Measurements from ENCODE around the gene IGSF21. TPM values are rescaled to one million over a fixed set of nuclear protein-coding genes. Genes with fewer than 3 reads are reported as not detected.

The IGSF21 gene
- polyA plus RNA-seq, 2 of the 4 experiments (the other 2 are of a cell fraction): not detected

DNA sequence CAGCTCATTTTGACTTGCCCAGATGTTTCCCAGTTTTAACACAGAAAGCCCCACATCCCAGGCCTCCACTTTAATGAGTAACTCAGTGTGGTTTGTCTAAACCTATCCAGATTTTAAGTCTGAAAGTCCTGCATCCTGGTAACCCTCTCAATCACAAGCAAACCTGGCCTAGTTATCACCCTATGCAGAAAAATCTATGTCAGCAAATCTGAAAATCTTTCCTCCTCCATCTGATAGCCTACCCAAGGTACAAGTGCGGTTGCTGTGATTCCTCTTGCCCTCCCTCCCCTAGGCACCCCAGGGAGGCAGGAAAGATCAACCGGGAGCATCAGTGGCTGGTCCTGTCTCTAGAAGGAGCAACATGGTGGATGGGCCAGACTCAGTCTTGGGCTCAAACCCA lies 163.7 kb downstream of the IGSF21 start:
- no peak overlapping the region for H3K4me3 ChIP-seq
- no peak for ATAC-seq
- no peak for FAIRE-seq

DNA sequence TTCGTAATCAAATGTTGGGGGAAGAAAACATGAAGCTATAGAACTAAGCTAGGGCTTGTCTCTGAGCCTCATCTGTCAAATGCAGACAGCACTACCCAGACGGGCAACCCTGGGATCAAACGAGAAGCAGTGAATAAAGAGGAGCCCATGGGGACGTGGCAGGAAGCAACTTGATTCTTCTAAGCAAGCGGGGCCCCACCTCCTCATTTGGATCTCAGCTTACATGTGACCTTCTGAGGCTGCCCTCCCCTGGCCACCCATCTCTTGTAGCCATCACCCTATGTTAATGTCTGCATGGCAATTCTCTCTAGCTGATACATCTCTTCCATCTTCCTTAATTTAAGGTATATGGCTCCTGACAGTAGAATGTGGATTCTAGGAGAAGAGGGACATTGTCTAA lies 171.3 kb downstream of the IGSF21 start:
- H3K27ac ChIP-seq: no peak overlapping the region
- ChIA-PET CTCF (interaction anchor here (0.6 kb wide), 1 partner anchor 778 kb away, joined by 3 read pairs; no protein-coding TSS in a partner anchor), POLR2A (no interaction called here)
- H3K4me2 ChIP-seq: no peak overlapping the region
- no peak overlapping the region for H3K4me3 ChIP-seq
- TF ChIP-seq JUN (IDR thresholded peaks at IDR 0.05): no peak
- TF ChIP-seq JUNB (IDR thresholded peaks at IDR 0.05): no peak
- TF ChIP-seq CHD2 (IDR thresholded peaks at IDR 0.05; ENCODE audit: low read length, partially characterized antibody): no peak
- TF ChIP-seq, protein P1, sequence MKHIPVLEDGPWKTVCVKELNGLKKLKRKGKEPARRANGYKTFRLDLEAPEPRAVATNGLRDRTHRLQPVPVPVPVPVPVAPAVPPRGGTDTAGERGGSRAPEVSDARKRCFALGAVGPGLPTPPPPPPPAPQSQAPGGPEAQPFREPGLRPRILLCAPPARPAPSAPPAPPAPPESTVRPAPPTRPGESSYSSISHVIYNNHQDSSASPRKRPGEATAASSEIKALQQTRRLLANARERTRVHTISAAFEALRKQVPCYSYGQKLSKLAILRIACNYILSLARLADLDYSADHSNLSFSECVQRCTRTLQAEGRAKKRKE (CRISPR knock-in tag; IDR thresholded peaks at IDR 0.05; ENCODE audit: low read depth): no peak
- TF ChIP-seq, protein P2, sequence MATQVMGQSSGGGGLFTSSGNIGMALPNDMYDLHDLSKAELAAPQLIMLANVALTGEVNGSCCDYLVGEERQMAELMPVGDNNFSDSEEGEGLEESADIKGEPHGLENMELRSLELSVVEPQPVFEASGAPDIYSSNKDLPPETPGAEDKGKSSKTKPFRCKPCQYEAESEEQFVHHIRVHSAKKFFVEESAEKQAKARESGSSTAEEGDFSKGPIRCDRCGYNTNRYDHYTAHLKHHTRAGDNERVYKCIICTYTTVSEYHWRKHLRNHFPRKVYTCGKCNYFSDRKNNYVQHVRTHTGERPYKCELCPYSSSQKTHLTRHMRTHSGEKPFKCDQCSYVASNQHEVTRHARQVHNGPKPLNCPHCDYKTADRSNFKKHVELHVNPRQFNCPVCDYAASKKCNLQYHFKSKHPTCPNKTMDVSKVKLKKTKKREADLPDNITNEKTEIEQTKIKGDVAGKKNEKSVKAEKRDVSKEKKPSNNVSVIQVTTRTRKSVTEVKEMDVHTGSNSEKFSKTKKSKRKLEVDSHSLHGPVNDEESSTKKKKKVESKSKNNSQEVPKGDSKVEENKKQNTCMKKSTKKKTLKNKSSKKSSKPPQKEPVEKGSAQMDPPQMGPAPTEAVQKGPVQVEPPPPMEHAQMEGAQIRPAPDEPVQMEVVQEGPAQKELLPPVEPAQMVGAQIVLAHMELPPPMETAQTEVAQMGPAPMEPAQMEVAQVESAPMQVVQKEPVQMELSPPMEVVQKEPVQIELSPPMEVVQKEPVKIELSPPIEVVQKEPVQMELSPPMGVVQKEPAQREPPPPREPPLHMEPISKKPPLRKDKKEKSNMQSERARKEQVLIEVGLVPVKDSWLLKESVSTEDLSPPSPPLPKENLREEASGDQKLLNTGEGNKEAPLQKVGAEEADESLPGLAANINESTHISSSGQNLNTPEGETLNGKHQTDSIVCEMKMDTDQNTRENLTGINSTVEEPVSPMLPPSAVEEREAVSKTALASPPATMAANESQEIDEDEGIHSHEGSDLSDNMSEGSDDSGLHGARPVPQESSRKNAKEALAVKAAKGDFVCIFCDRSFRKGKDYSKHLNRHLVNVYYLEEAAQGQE (IDR thresholded peaks at IDR 0.05): no peak
- no peak for TF ChIP-seq TFCP2L1 (CRISPR knock-in tag; IDR thresholded peaks at IDR 0.05)
- TF ChIP-seq, protein P3, sequence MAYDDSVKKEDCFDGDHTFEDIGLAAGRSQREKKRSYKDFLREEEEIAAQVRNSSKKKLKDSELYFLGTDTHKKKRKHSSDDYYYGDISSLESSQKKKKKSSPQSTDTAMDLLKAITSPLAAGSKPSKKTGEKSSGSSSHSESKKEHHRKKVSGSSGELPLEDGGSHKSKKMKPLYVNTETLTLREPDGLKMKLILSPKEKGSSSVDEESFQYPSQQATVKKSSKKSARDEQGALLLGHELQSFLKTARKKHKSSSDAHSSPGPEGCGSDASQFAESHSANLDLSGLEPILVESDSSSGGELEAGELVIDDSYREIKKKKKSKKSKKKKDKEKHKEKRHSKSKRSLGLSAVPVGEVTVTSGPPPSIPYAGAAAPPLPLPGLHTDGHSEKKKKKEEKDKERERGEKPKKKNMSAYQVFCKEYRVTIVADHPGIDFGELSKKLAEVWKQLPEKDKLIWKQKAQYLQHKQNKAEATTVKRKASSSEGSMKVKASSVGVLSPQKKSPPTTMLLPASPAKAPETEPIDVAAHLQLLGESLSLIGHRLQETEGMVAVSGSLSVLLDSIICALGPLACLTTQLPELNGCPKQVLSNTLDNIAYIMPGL (CRISPR knock-in tag; IDR thresholded peaks at IDR 0.05; ENCODE audit: borderline replicate concordance): no peak
- TF ChIP-seq HDAC2 (IDR thresholded peaks at IDR 0.05): no peak
- TF ChIP-seq, protein P4, sequence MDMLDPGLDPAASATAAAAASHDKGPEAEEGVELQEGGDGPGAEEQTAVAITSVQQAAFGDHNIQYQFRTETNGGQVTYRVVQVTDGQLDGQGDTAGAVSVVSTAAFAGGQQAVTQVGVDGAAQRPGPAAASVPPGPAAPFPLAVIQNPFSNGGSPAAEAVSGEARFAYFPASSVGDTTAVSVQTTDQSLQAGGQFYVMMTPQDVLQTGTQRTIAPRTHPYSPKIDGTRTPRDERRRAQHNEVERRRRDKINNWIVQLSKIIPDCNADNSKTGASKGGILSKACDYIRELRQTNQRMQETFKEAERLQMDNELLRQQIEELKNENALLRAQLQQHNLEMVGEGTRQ (IDR thresholded peaks at IDR 0.05): no peak
- TF ChIP-seq RARB (CRISPR knock-in tag; IDR thresholded peaks at IDR 0.05): no peak
- no peaks in the 10 kb centered on the region for H3K9me3 ChIP-seq
- no peak for ATAC-seq
- H3K4me1 ChIP-seq: no peaks in the 10 kb centered on the region
- no peak for DNase-seq (ENCODE audit: low read depth in 1 of 2, low spot score in 1 of 2)
- FAIRE-seq: no peak
- WGBS (ENCODE audit: missing lambda C conversion rate): 8% methylated on average over 5 of the region's 5 CpGs

More for the DNA sequence above, 163.7 kb downstream of the IGSF21 start:
- Histone ChIP-seq H3K27ac (no peak overlapping the region), H3K4me1 (no peaks in the 10 kb centered on the region), H3K9me3 (no peaks in the 10 kb centered on the region), H3K4me2 (no peak overlapping the region)
- CTCF ChIA-PET: no interaction called here
- POLR2A ChIA-PET: no interaction called here
- no peak for DNase-seq (ENCODE audit: low read depth in 1 of 2, low spot score in 1 of 2)
- TF ChIP-seq NFE2L2 (conservative IDR thresholded peaks at IDR 0.05; ENCODE audit: low read length): no peak
- peak; percentile 25 for TF ChIP-seq MAFK (IDR thresholded peaks at IDR 0.05; ENCODE audit: partially characterized antibody)
- WGBS (ENCODE audit: missing lambda C conversion rate): 0% methylated on average over 2 of the region's 2 CpGs

DNA sequence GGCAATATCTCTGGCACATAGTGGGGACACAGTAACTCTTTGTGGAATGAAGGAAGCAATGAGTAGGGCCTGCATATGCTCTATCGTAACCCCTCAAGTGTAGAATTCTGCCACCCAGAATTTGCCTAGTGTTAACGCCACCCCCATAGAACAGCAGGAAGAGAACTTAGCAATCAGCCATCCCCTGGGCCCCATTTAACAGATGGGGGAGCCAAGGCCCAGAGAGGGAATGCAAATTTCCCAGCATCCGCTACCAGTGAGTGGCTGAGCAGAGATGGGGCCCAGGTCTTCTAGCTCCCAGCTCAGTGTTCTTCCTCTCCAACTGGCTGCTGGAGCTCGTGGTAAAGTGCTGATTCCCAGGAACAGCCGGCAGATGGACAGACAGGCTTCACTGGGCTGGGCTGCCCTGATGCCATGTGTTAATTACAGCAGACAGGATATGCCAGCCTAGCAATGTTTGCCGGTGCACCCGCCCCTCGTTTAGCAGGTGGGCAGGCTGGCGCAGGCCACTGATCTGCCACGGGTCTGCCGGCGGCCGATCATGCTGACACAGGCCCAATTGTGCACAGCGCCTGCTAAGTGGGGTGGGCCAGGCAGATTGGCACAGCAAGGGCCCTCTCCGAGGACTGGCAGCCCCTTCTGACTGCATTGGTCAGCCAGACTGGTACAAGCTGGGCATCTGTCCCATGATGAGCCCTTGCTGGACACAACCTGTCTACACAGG lies 171.9 kb downstream of the IGSF21 start:
- ATAC-seq (no peak), DNase-seq (ENCODE audit: low read depth in 1 of 2, low spot score in 1 of 2) (no peak), FAIRE-seq (no peak)
- Histone ChIP-seq H3K4me2 (no peak overlapping the region), H3K4me3 (no peak overlapping the region), H3K9me3 (no peaks in the 10 kb centered on the region), H3K27ac (no peak overlapping the region), H3K4me1 (no peaks in the 10 kb centered on the region)
- 81% methylated on average over 2 of the region's 15 CpGs for WGBS (ENCODE audit: missing lambda C conversion rate)
- ChIA-PET CTCF (interaction anchor here (0.6 kb wide), 1 partner anchor 778 kb away, joined by 3 read pairs; no protein-coding TSS in a partner anchor), POLR2A (no interaction called here)
- TF ChIP-seq BHLHE40 (IDR thresholded peaks at IDR 0.05; ENCODE audit: low read depth, low read length) (no peak), ZFP36 (IDR thresholded peaks at IDR 0.05; ENCODE audit: borderline replicate concordance, partially characterized antibody) (no peak), HEYL (CRISPR knock-in tag; IDR thresholded peaks at IDR 0.05) (no peak), FOSB (CRISPR knock-in tag; IDR thresholded peaks at IDR 0.05) (no peak), EP300 (IDR thresholded peaks at IDR 0.05) (no peak), SMC3 (IDR thresholded peaks at IDR 0.05) (no peak), MYC (IDR thresholded peaks at IDR 0.05; ENCODE audit: borderline replicate concordance, low read length) (no peak), EHMT2 (IDR thresholded peaks at IDR 0.05; ENCODE audit: low read depth) (no peak), HOXB13 (CRISPR knock-in tag; IDR thresholded peaks at IDR 0.05; ENCODE audit: low read depth) (no peak)
- TF ChIP-seq, protein P4 (IDR thresholded peaks at IDR 0.05): no peak
- TF ChIP-seq, protein P5, sequence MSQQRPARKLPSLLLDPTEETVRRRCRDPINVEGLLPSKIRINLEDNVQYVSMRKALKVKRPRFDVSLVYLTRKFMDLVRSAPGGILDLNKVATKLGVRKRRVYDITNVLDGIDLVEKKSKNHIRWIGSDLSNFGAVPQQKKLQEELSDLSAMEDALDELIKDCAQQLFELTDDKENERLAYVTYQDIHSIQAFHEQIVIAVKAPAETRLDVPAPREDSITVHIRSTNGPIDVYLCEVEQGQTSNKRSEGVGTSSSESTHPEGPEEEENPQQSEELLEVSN (IDR thresholded peaks at IDR 0.05; ENCODE audit: borderline replicate concordance, low read depth): no peak
